GM21723 (cell line): ENCODE measurements around the gene MYH15.

Source experiments
- ATAC-seq: cut with Tn5 transposase; IDR thresholded peaks from one replicate; pipeline ENCODE4 v1.9.1; 2021; ENCODE audit warnings: mild to moderate bottlenecking, moderate library complexity; ENCODE audit not compliant: unreplicated experiment

Gene MYH15

DNA sequence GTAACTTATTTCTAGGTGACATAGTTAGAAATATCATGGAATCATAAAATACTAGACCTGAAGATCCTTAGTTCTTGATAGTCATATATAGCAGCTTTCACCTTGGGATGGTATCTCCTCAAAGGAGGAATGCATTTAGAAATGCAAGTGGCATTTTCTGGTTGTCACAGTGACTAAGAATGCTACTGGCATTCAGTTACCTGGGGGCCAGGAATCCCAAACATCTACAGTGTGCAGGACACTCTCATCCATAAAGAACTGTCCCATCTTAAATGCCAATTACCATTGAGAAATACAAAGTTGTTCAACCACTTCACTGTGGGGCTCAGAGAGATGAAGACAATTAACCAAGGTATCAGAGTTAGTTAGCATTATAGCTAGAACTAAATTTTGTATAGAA, 36.7 kb downstream of the MYH15 start:
- no peak for ATAC-seq

DNA sequence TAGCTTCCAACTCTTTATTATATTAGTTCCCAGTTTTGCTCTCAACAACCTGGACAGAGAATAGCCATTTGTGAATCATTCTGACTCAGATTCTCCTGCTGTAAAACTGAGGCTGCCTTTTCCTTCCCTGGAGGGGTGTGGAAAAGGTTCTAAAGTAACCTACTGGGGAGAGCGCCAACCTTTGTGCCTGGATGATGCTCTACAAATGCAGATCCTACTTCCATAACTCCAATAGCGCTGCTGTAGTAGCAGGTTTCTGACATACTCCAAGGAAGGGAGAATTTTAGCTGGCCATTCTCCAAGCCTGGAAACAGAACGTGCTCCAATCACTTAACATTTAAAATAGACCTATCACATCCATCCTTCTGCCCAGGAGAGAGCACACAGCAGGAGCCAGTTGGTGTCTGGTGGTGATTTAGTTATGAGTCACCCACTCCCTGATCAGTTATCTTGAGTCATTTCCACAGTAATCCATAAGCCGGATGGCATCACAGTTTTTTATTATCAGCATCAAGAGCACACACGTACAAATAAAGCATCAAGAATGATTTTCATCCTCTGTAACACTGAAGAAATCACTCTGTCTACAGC, 38.3 kb downstream of the MYH15 start:
- ATAC-seq = no peak

DNA sequence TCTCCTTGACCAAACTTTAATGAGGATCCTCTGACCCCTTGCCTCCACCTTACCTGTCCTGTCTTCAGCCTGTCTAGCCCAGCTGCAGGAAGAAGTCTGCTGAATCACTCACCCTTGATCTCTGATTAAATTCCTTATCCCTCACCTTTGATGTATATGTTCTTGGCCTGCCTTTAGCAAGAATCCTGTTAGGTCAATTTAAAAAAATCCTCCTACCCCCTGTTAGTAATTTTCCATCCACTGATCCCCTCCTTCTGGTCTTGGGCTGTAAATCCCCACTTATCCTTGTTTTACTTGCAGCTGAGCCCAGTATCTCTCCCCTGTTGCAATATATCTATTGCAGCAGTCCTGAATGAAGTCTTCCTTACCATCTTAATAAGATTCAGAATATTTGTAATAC, 39.0 kb downstream of the MYH15 start:
- no peak for ATAC-seq

DNA sequence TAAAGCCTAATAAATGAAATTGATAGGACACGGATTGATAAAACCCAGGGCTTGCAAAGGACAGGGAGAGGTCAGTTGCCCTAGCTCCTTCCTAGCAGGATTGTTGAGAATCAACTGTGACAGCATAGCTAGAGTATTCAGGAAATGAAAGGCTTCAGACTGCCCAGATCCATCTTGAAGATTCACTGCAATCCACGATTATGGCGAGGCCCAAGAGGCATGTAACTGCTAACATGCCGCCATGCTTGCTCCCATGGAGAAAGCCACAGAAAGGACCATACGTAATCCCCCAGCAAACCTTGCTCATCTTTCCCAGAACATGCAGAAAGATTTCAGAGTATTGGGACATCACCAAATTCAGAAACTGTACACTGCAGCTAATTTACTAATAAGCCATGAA, 41.3 kb downstream of the MYH15 start:
- no peak for ATAC-seq

DNA sequence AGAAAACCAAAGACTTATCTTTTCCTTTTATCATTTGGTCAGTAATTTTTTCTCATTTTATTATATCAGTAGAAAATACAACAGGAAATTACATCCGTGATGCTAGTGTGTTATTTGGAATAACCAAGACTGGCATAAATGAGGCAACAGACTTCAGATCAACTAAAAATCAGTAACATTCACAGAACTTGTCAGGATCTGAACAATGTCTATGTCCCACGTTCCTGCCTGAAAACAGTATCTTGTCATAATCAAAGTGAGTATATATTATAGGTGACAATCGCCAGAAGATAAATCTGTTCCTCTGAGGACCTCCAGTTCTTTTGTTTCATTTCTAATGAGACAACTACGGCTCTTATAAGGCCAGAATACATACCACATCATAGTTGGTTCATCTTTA, 41.8 kb downstream of the MYH15 start:
- no peak for ATAC-seq

GRCh38 chr3:108462899-108463298, 47.5 kb downstream of the MYH15 start:
- ATAC-seq = no peak

GRCh38 chr3:108461661-108462111, 48.7 kb downstream of the MYH15 start:
- ATAC-seq = no peak

GRCh38 chr3:108459225-108459624, 51.2 kb downstream of the MYH15 start:
- ATAC-seq = no peak

GRCh38 chr3:108455212-108455705, 55.1 kb downstream of the MYH15 start:
- no peak for ATAC-seq

DNA sequence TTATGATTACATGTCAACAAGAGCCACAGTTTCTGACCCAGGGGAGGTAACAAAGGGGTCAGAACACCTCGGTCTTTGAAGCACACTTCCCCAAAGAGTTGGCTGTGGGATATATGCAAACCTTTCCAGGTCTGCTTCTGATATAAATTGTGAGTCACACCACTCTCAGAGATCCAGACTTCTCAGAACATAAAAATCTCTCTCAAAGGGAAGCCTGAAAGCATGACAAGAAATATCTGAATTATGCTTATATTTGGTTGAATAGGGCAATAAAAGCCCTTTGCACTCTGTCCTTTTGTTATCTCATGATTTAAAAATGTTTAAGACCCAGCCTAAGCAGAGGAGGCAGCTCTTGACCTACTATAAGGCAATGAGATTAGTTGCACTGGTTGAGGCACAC, 56.8 kb downstream of the MYH15 start:
- ATAC-seq = no peak

DNA sequence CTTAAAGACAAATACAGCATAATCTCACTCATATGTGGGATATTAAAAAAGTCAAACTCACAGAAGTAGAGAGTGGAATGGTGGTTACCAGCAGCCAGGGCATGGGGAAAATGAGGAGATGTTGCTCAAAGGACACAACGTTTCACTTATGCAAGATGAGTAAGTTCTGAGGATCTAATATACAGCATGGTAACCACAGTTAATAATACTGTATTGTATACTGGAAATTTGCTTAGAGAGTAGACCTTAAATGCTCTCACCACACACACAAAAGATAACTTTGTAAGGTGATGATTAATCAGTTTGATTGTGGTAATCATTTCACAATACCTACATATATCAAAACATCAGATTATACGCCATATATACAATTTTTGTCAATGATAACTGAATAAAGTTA, 60.0 kb downstream of the MYH15 start:
- ATAC-seq = no peak

DNA sequence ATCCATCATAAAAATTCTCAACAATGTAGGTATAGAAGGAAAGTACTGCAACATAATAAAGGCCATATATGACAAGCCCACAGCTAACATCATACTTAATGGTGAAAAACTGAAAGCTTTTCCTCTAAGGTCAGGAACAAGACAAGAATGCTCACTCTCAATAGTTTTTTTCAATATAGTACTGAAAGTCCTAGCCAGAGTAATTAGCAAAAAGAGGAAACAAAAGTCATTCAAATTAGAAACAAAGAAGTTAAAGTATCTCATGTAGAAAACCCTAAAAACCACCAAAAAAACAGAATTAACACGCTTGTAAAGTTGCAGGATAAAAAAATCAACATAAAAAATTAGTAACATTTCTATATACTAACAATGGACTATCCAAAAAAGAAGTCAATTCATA, 61.8 kb downstream of the MYH15 start:
- no peak for ATAC-seq

GRCh38 chr3:108447096-108447847, 63.1 kb downstream of the MYH15 start:
- no peak for ATAC-seq

GRCh38 chr3:108442281-108442680, 68.1 kb downstream of the MYH15 start:
- ATAC-seq = no peak

GRCh38 chr3:108441518-108441917, 68.9 kb downstream of the MYH15 start:
- ATAC-seq = no peak

- ATAC-seq = no peak
Observed at GRCh38 chr3:108441071-108441507, 69.3 kb downstream of the MYH15 start.

DNA sequence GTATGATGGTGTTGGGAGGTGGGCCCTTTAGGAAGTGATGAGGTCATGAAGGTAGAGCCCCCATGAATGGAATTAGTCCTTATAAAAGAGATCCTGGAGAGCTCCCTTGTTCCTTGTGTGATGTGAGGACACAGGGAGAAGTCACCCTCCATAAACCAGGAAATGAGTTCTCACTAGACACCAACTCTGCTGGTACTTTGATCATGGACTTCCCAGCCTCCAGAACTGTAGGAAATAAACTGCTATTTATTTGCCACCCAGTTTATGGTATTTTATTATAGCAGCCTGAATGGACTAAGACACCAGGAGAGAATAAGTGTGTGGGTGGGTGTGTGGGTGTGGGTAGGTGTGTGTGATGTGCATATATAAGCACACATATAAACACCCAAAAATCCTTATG, 71.9 kb downstream of the MYH15 start:
- ATAC-seq = no peak

- no peak for ATAC-seq
Observed at GRCh38 chr3:108437439-108437838, 73.0 kb downstream of the MYH15 start.

GRCh38 chr3:108433928-108434327, 76.5 kb downstream of the MYH15 start:
- no peak for ATAC-seq

DNA sequence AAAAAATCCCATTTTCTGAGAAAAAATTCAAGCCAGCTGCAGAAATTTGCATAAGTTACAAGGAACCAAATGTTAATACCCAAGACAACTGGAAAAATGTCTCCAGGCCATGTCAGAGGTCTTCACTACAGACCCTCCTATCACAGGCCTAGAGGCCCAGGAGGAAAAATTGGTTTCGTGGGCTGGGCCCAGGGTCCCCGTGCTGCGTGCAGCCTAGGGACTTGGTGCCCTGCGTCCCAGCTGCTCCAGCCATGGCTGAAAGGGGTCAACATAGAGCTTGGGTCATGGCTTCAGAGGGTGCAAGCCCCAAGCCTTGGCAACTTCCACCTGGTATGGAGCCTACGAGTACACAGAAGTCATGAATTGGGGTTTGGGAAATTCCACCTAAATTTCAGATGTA, 78.0 kb downstream of the MYH15 start:
- no peak for ATAC-seq

DNA sequence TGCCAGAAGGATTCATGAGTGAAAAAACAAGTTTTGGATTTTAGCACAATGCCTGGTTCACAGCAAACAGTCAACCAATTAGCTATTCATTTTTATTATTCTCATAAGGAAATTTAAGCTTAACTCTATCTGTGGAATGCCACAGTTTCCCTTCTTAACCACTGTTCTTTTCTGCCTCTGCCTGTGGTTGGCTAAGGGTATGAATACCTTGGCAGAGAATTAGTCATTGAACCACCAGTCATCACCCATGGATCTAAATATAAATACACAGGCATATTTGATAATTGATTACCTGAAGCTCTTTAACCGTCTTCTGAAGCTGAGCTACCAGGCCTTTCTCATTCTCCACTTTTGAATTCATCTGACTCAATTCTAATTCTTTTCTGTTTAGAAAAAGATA, 79.9 kb downstream of the MYH15 start:
- ATAC-seq = no peak

- ATAC-seq = no peak
Observed at GRCh38 chr3:108428586-108428985, 81.8 kb downstream of the MYH15 start.

DNA sequence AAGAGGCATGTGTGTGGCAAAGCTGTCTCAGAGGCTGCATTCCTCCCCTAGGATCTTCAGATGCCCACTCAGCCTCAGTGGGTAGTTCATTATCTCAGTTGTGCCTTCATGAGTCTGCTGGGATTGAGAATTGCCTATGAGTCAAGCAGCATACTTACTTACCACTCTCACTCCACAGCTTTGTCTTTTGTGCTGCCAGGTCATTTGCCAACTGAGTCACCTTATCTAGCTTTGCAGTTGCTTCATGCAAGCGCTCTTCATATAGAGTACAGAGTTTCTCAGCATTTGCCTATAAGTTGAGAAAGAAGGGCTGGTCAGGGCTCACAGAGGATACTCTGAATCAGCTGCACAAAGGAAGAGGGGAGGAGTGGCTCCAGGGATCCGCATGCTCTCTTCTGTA, 89.5 kb downstream of the MYH15 start:
- no peak for ATAC-seq
